CD4-positive, alpha-beta T cell (primary cell): Measurements from ENCODE around the gene TM4SF18. TPM values are rescaled to one million over a fixed set of nuclear protein-coding genes. Genes with fewer than 3 reads are reported as not detected.

Source experiments
- ATAC-seq: fragments of 200-7000 bp; cut with Tn5 transposase; one replicate; pipeline ENCODE4 v1.10.0; 2022; ENCODE audit warnings: mild to moderate bottlenecking; ENCODE audit not compliant: poor library complexity
- CTCF ChIA-PET: fragments of 350-600 bp; sonication (Branson Sonifier 250); formaldehyde crosslinking; loops from one replicate; lab custom pipeline; 2021; ENCODE audit warnings: antibody characterized with exemption, inconsistent platforms; lab: Charles Lee
- POLR2A ChIA-PET: fragments of 350-600 bp; sonication (Branson Sonifier 250); formaldehyde crosslinking; loops from one replicate; lab custom pipeline; 2021; ENCODE audit warnings: antibody characterized with exemption, inconsistent platforms; lab: Charles Lee
- DNase-seq, 14 experiments: peaks; one replicate each; pipeline ENCODE4 v3.0.0-alpha.2; 2013 to 2020; ENCODE audit warnings: mixed read lengths in 2 of 14
- H3K27ac ChIP-seq, 2 donors: one replicate each; pipeline versions ENCODE4 v1.5.1 to v1.7.0; 2013; ENCODE audit warnings: low read length in 2 of 2, low read depth in 1 of 2, mild to moderate bottlenecking in 1 of 2
- H3K27me3 ChIP-seq, 2 experiments: 1 replicate in 1 of 2; 2 replicates in 1 of 2; pipeline versions ENCODE4 v1.6.1 to v1.7.0; 2013; ENCODE audit warnings: low read length in 2 of 2, control low read depth in 1 of 2, mild to moderate bottlenecking in 1 of 2, moderate library complexity in 1 of 2; ENCODE audit not compliant: insufficient read depth in 2 of 2, control insufficient read depth in 1 of 2
- H3K36me3 ChIP-seq: one replicate; pipeline ENCODE4 v1.6.1; 2013; ENCODE audit warnings: low read length, control low read depth; ENCODE audit not compliant: insufficient read depth
- H3K4me1 ChIP-seq: one replicate; pipeline ENCODE4 v1.6.1; 2013; ENCODE audit warnings: low read length, control low read depth; ENCODE audit not compliant: insufficient read depth
- H3K4me3 ChIP-seq: one replicate; pipeline ENCODE4 v1.5.1; 2013; ENCODE audit warnings: mild to moderate bottlenecking, low read length, moderate library complexity
- H3K9me3 ChIP-seq, 2 experiments: 1 replicate in 1 of 2; 2 replicates in 1 of 2; pipeline versions ENCODE4 v1.6.1 to v1.7.0; 2013; ENCODE audit warnings: low read length in 2 of 2, mild to moderate bottlenecking in 2 of 2, control low read depth in 1 of 2, moderate library complexity in 1 of 2; ENCODE audit not compliant: control insufficient read depth in 1 of 2, insufficient read depth in 1 of 2
- H3K27ac Mint-ChIP-seq: one replicate; pipeline ENCODE4 v1.8.0; 2020; ENCODE audit warnings: mixed read lengths
- H3K27me3 Mint-ChIP-seq: one replicate; pipeline ENCODE4 v1.8.0; 2021; ENCODE audit warnings: mixed read lengths
- H3K36me3 Mint-ChIP-seq: one replicate; pipeline ENCODE4 v1.8.0; 2021; ENCODE audit warnings: low read depth, mixed read lengths
- H3K4me1 Mint-ChIP-seq: one replicate; pipeline ENCODE4 v1.8.0; 2021; ENCODE audit warnings: low read depth, mixed read lengths
- H3K4me3 Mint-ChIP-seq: one replicate; pipeline ENCODE4 v1.8.0; 2020; ENCODE audit warnings: mild to moderate bottlenecking, mixed read lengths
- H3K9me3 Mint-ChIP-seq: one replicate; pipeline ENCODE4 v1.8.0; 2020; ENCODE audit warnings: mixed read lengths
- CTCF ChIP-seq: fragments of 200-600 bp; IDR thresholded peaks from one replicate; pipeline ENCODE4 v1.8.0; 2022; ENCODE audit warnings: antibody characterized with exemption, mild to moderate bottlenecking
- intact Hi-C, 2 experiments: fragments of 100-400 bp; cut with DNase I in 1 of 2; cut with micrococcal nuclease in 1 of 2; formaldehyde crosslinking; loops; one replicate each; pipeline versions ENCODE4 v1.15.1 to v1.9.0; 2023 to 2025; cut with DNase I, micrococcal nuclease
- total RNA-seq, 174 experiments: library from RNA in 2 of 174; stranded (reverse) in 2 of 174; gene quantifications; one replicate each; pipeline ENCODE4 v1.2.3 and lab custom pipeline; 2021 to 2026

TM4SF18 gene
- total RNA-seq, 2 experiments from 2014 or later: not detected

GRCh38 chr3:149313542-149313941 lies 19.9 kb downstream of the TM4SF18 start:
- POLR2A ChIA-PET: no interaction called here
- ATAC-seq (no peak), DNase-seq (no peak)
- Histone ChIP-seq H3K4me1 (no peaks in the 10 kb centered on the region), H3K9me3 (no peaks in the 10 kb centered on the region), H3K27ac (no peak overlapping the region), H3K4me3 (no peak overlapping the region), H3K36me3 (no peaks in the 10 kb centered on the region), H3K27me3 (no peaks in the 10 kb centered on the region)
- Mint-ChIP-seq H3K36me3 (no peaks in the 10 kb centered on the region), H3K27ac (no peak overlapping the region), H3K4me3 (no peak overlapping the region), H3K27me3 (peaks cover 31% of the 10 kb centered on the region), H3K4me1 (no peaks in the 10 kb centered on the region), H3K9me3 (no peaks in the 10 kb centered on the region)
- CTCF ChIA-PET: no interaction called here
- intact Hi-C loops: no loop called here
- no peak for TF ChIP-seq CTCF

GRCh38 chr3:149310796-149311534 lies 22.5 kb downstream of the TM4SF18 start:
- H3K4me3 ChIP-seq: no peak overlapping the region
- POLR2A ChIA-PET: no interaction called here
- no peaks in the 10 kb centered on the region for H3K9me3 ChIP-seq
- Mint-ChIP-seq H3K27me3 (peaks cover 31% of the 10 kb centered on the region), H3K27ac (no peak overlapping the region), H3K36me3 (no peaks in the 10 kb centered on the region), H3K4me1 (no peaks in the 10 kb centered on the region), H3K4me3 (no peak overlapping the region), H3K9me3 (no peaks in the 10 kb centered on the region)
- H3K27me3 ChIP-seq: no peaks in the 10 kb centered on the region
- H3K4me1 ChIP-seq: no peaks in the 10 kb centered on the region
- H3K27ac ChIP-seq: no peak overlapping the region
- H3K36me3 ChIP-seq: no peaks in the 10 kb centered on the region
- ATAC-seq (no peak), DNase-seq (no peak)
- TF ChIP-seq CTCF: no peak
- CTCF ChIA-PET: no interaction called here
- intact Hi-C loops: no loop called here

GRCh38 chr3:149307435-149307783 lies 26.0 kb downstream of the TM4SF18 start:
- H3K27ac ChIP-seq: no peak overlapping the region
- DNase-seq (no peak), ATAC-seq (no peak)
- H3K9me3 ChIP-seq: no peaks in the 10 kb centered on the region
- POLR2A ChIA-PET: no interaction called here
- Mint-ChIP-seq H3K27me3 (peaks cover 46% of the 10 kb centered on the region), H3K27ac (no peak overlapping the region), H3K4me3 (no peak overlapping the region), H3K36me3 (no peaks in the 10 kb centered on the region), H3K4me1 (no peaks in the 10 kb centered on the region), H3K9me3 (no peaks in the 10 kb centered on the region)
- H3K4me3 ChIP-seq: no peak overlapping the region
- no peaks in the 10 kb centered on the region for H3K4me1 ChIP-seq
- no peak for TF ChIP-seq CTCF
- CTCF ChIA-PET: no interaction called here
- intact Hi-C loops: no loop called here
- no peaks in the 10 kb centered on the region for H3K27me3 ChIP-seq
- H3K36me3 ChIP-seq: no peaks in the 10 kb centered on the region
